Gastroesophageal sphincter (tissue), 4 donors: ENCODE results near the gene ATP5ME. TPM values are rescaled to one million over a fixed set of nuclear protein-coding genes. Genes with fewer than 3 reads are reported as not detected.
"Not testable (repeated sequence)": the region's sequence is repeated elsewhere in the genome, so short reads cannot be mapped to it uniquely, and the experiment has no call there.

Experiments
- ATAC-seq: fragments of 150-250 bp; one replicate; pipeline ENCODE4 v1.9.1; 2016; ENCODE audit warnings: mild to moderate bottlenecking, moderate library complexity
- H3K27ac ChIP-seq, 4 donors: fragments of 200-600 bp; sonication (generic) in 3 of 4; 1 replicate in 3 of 4; 2 replicates in 1 of 4; pipeline ENCODE4 v1.5.1; 2016 to 2019
- H3K27me3 ChIP-seq: fragments of 200-600 bp; sonication (generic); one replicate; pipeline ENCODE4 v1.5.1; 2019
- H3K36me3 ChIP-seq, 2 donors: fragments of 200-600 bp; sonication (generic); one replicate each; pipeline ENCODE4 v1.5.1; 2019; ENCODE audit warnings: control low read depth in 1 of 2
- H3K4me1 ChIP-seq, 3 donors: fragments of 200-600 bp; sonication (generic); 1 replicate in 2 of 3; 2 replicates in 1 of 3; pipeline ENCODE4 v1.5.1; 2016 to 2019; ENCODE audit warnings: control low read depth in 2 of 3
- H3K4me3 ChIP-seq, 2 donors: fragments of 200-600 bp; sonication (generic); one replicate each; pipeline ENCODE4 v1.5.1; 2019; ENCODE audit warnings: mild to moderate bottlenecking in 1 of 2, moderate library complexity in 1 of 2
- H3K9me3 ChIP-seq, 3 donors: fragments of 200-600 bp; sonication (generic); one replicate each; pipeline ENCODE4 v1.5.1; 2017 to 2019; ENCODE audit warnings: control low read depth in 2 of 3
- CTCF ChIP-seq, 4 experiments: fragments of 200-600 bp in 2 of 4; fragments of 450-650 bp in 2 of 4; sonication (generic) in 1 of 4; IDR thresholded peaks; one replicate each; pipeline ENCODE4 v1.5.1; 2017 to 2019; ENCODE audit warnings: antibody characterized with exemption in 4 of 4, mild to moderate bottlenecking in 2 of 4, moderate library complexity in 2 of 4
- EP300 ChIP-seq: sonication (generic); formaldehyde crosslinking; IDR thresholded peaks from one replicate; pipeline ENCODE4 v1.6.1; 2017; ENCODE audit warnings: antibody characterized with exemption, mild to moderate bottlenecking
- POLR2A ChIP-seq, 2 donors: fragments of 450-650 bp; IDR thresholded peaks; one replicate each; pipeline ENCODE4 v1.6.1; 2017; ENCODE audit warnings: antibody characterized with exemption in 2 of 2, mild to moderate bottlenecking in 2 of 2, moderate library complexity in 1 of 2
- POLR2AphosphoS5 ChIP-seq: sonication (generic); formaldehyde crosslinking; IDR thresholded peaks from one replicate; pipeline ENCODE4 v1.6.1; 2017; ENCODE audit warnings: antibody characterized with exemption
- WGBS, 2 donors: methylation state at CpG; one replicate each; pipeline ENCODE4 v1.1.5; 2018; ENCODE audit warnings: low coverage in 1 of 2; 5-methylcytosine and 5-hydroxymethylcytosine counted together
- total RNA-seq, 4 donors: library from RNA; depleted of rRNA; stranded (reverse); fragments of >200 nt; gene quantifications; one replicate each; pipeline ENCODE4 v1.1.0, GENCODE V29; 2016

The ATP5ME gene
- total RNA-seq, 4 donors from 2014 or later = 56.9 to 116 (median 106) TPM

- 10 to 44% methylated on average over 4 to 31 of the region's 32 CpGs for WGBS, 2 donors
- Histone ChIP-seq H3K4me3 (no peak overlapping the region), H3K4me1 (no peaks in the 10 kb centered on the region), H3K27me3 (peaks cover 63% of the 10 kb centered on the region), H3K27ac (no peak overlapping the region), H3K36me3 (no peaks in the 10 kb centered on the region), H3K9me3 (peaks cover 0 to 21% (median 0%) of the 10 kb centered on the region in 3 donors)
- no peak for TF ChIP-seq CTCF (IDR thresholded peaks at IDR 0.05)
- no peak for ATAC-seq
Observed at GRCh38 chr4:646460-646859, 27.6 kb downstream of the ATP5ME start.

GRCh38 chr4:642366-642765 is 31.7 kb downstream of the ATP5ME start:
- 77 to 90% methylated on average over 4 to 5 of the region's 6 CpGs for WGBS, 2 donors
- not testable (repeated sequence) for H3K4me1 ChIP-seq, ATAC-seq, H3K36me3 ChIP-seq, H3K4me3 ChIP-seq, H3K27ac ChIP-seq
- Histone ChIP-seq H3K9me3 (peaks cover 0 to 25% (median 0%) of the 10 kb centered on the region in 3 donors), H3K27me3 (peaks cover 55% of the 10 kb centered on the region)

GRCh38 chr4:637536-638280 is 36.4 kb downstream of the ATP5ME start:
- H3K27me3 ChIP-seq = peaks cover 76% of the 10 kb centered on the region
- no peak for ATAC-seq
- no peaks in the 10 kb centered on the region for H3K36me3 ChIP-seq
- no peak overlapping the region for H3K27ac ChIP-seq
- TF ChIP-seq CTCF (IDR thresholded peaks at IDR 0.05) = no peak
- TF ChIP-seq POLR2A (IDR thresholded peaks at IDR 0.05) = no peak
- TF ChIP-seq EP300 = no peak
- TF ChIP-seq POLR2AphosphoS5 = no peak
- H3K4me1 ChIP-seq = no peaks in the 10 kb centered on the region
- 68 to 76% methylated on average over 18 to 26 of the region's 32 CpGs for WGBS, 2 donors
- peaks cover 0 to 16% (median 0%) of the 10 kb centered on the region in 3 donors for H3K9me3 ChIP-seq
- H3K4me3 ChIP-seq = no peak overlapping the region

GRCh38 chr4:636628-637159 is 37.4 kb downstream of the ATP5ME start:
- Histone ChIP-seq H3K36me3 (no peaks in the 10 kb centered on the region), H3K4me3 (no peak overlapping the region), H3K4me1 (no peaks in the 10 kb centered on the region), H3K27me3 (peaks cover 68% of the 10 kb centered on the region), H3K27ac (no peak overlapping the region), H3K9me3 (peaks cover 0 to 6% (median 0%) of the 10 kb centered on the region in 3 donors)
- TF ChIP-seq POLR2AphosphoS5 (no peak), EP300 (no peak), POLR2A (IDR thresholded peaks at IDR 0.05) (no peak), CTCF (IDR thresholded peaks at IDR 0.05) (no peak)
- no peak for ATAC-seq
- 38 to 61% methylated on average over 5 of the region's 13 CpGs for WGBS, 2 donors

- 40 to 69% methylated on average over 1 to 3 of the region's 22 CpGs for WGBS, 2 donors
- no peaks in the 10 kb centered on the region for H3K4me1 ChIP-seq
- H3K27me3 ChIP-seq = peaks cover 64% of the 10 kb centered on the region
- no peak for ATAC-seq
- TF ChIP-seq POLR2AphosphoS5 (no peak), POLR2A (IDR thresholded peaks at IDR 0.05) (no peak), EP300 (no peak), CTCF (IDR thresholded peaks at IDR 0.05) (no peak)
- no peak overlapping the region for H3K4me3 ChIP-seq
- H3K9me3 ChIP-seq = no peaks in the 10 kb centered on the region
- H3K36me3 ChIP-seq = no peaks in the 10 kb centered on the region
- H3K27ac ChIP-seq = no peak overlapping the region
Observed at GRCh38 chr4:635851-636627, 38.0 kb downstream of the ATP5ME start.

- not testable (repeated sequence) for H3K36me3 ChIP-seq, ATAC-seq, H3K4me3 ChIP-seq, H3K4me1 ChIP-seq, H3K9me3 ChIP-seq, H3K27ac ChIP-seq
- H3K27me3 ChIP-seq = peaks cover 68% of the 10 kb centered on the region
- WGBS, 2 donors = 88 to 91% methylated on average over 8 to 35 of the region's 46 CpGs
Observed at GRCh38 chr4:635066-635835, 38.8 kb downstream of the ATP5ME start.
